Measurements from ENCODE around the gene CDKN2B-AS1.

Gene CDKN2B-AS1

GRCh38 chr9:22008384-22008716 lies 13.8 kb downstream of the CDKN2B-AS1 start:
- no peak for DNase-seq

GRCh38 chr9:22008717-22009505 lies 14.3 kb downstream of the CDKN2B-AS1 start, which contains the start of gene CDKN2B:
TSS of gene CDKN2B (minus strand) at chr9:22009305. CDS start at chr9:22008953, 352 bp downstream.
- peak; percentile 91 for DNase-seq

GRCh38 chr9:22009506-22009867 lies 14.9 kb downstream of the CDKN2B-AS1 start:
- no peak for DNase-seq

GRCh38 chr9:22010866-22011625 lies 16.5 kb downstream of the CDKN2B-AS1 start:
- DNase-seq = peak; percentile 61

GRCh38 chr9:22022396-22022795 lies 27.8 kb downstream of the CDKN2B-AS1 start:
- DNase-seq = no peak

- DNase-seq = no peak
Observed at GRCh38 chr9:22026696-22027095, 32.1 kb downstream of the CDKN2B-AS1 start.

GRCh38 chr9:22028394-22028793 lies 33.8 kb downstream of the CDKN2B-AS1 start:
- DNase-seq = no peak

GRCh38 chr9:22029231-22029630 lies 34.6 kb downstream of the CDKN2B-AS1 start:
- DNase-seq = no peak

GRCh38 chr9:22030101-22030598 lies 35.6 kb downstream of the CDKN2B-AS1 start:
- no peak for DNase-seq

GRCh38 chr9:22031655-22032411 lies 37.2 kb downstream of the CDKN2B-AS1 start:
- DNase-seq = no peak

GRCh38 chr9:22033012-22033630 lies 38.5 kb downstream of the CDKN2B-AS1 start:
- DNase-seq = no peak

GRCh38 chr9:22035591-22036011 lies 41.0 kb downstream of the CDKN2B-AS1 start:
- DNase-seq = no peak

- DNase-seq = no peak
Observed at GRCh38 chr9:22036866-22037626, 42.5 kb downstream of the CDKN2B-AS1 start.

- DNase-seq = no peak
Observed at GRCh38 chr9:22037954-22038690, 43.5 kb downstream of the CDKN2B-AS1 start.

GRCh38 chr9:22039258-22039657 lies 44.7 kb downstream of the CDKN2B-AS1 start:
- no peak for DNase-seq

GRCh38 chr9:22040760-22041159 lies 46.2 kb downstream of the CDKN2B-AS1 start:
- DNase-seq = no peak

GRCh38 chr9:22041344-22041743 lies 46.8 kb downstream of the CDKN2B-AS1 start:
- DNase-seq = no peak

GRCh38 chr9:22041775-22042174 lies 47.2 kb downstream of the CDKN2B-AS1 start:
- no peak for DNase-seq

- DNase-seq = no peak
Observed at GRCh38 chr9:22043928-22044327, 49.3 kb downstream of the CDKN2B-AS1 start.

GRCh38 chr9:22044583-22044982 lies 50.0 kb downstream of the CDKN2B-AS1 start:
- no peak for DNase-seq

GRCh38 chr9:22045423-22045822 lies 50.8 kb downstream of the CDKN2B-AS1 start:
- no peak for DNase-seq
